B cell (primary cell): ENCODE measurements around the gene TMEM37. TPM values are rescaled to one million over a fixed set of nuclear protein-coding genes. Genes with fewer than 3 reads are reported as not detected.

Experiments
- ATAC-seq: fragments of 200-7000 bp; cut with Tn5 transposase; one replicate; pipeline ENCODE4 v1.10.0; 2021; ENCODE audit warnings: low read depth, mild to moderate bottlenecking, moderate number of reproducible peaks, moderate library complexity
- CTCF ChIA-PET: fragments of 350-600 bp; sonication (Branson Sonifier 250); formaldehyde crosslinking; loops from one replicate; lab custom pipeline; 2021; ENCODE audit warnings: antibody characterized with exemption, inconsistent platforms; lab: Charles Lee
- POLR2A ChIA-PET: fragments of 350-600 bp; sonication (Branson Sonifier 250); formaldehyde crosslinking; loops from one replicate; lab custom pipeline; 2021; ENCODE audit warnings: antibody characterized with exemption; lab: Charles Lee
- DNase-seq: peaks from one replicate; pipeline ENCODE4 v3.0.0; 2013
- H2AFZ ChIP-seq: 2 replicates; pipeline ENCODE4 v1.6.1; 2012; ENCODE audit warnings: mild to moderate bottlenecking, low read depth, low read length; ENCODE audit not compliant: insufficient read depth, poor library complexity, severe bottlenecking
- H3K27ac ChIP-seq, 2 donors: 1 replicate in 1 of 2; 2 replicates in 1 of 2; pipeline ENCODE4 v1.5.1; 2012 to 2013; ENCODE audit warnings: low read length in 2 of 2, mild to moderate bottlenecking in 2 of 2, moderate library complexity in 1 of 2
- H3K27me3 ChIP-seq, 4 experiments: fragments of 200-600 bp in 1 of 4; sonication (generic) in 1 of 4; replicated peaks in 1 of 4; 1 replicate in 2 of 4; 2 replicates in 2 of 4; pipeline versions ENCODE4 v1.6.1 to v1.7.0; 2013 to 2016; ENCODE audit warnings: low read length in 3 of 4, mild to moderate bottlenecking in 2 of 4, mixed read lengths in 1 of 4, moderate library complexity in 1 of 4; ENCODE audit not compliant: insufficient read depth in 4 of 4, control insufficient read depth in 3 of 4; ENCODE audit errors: control extremely low read depth in 1 of 4
- H3K36me3 ChIP-seq, 2 experiments: replicated peaks in 1 of 2; 1 replicate in 1 of 2; 2 replicates in 1 of 2; pipeline versions ENCODE4 v1.6.1 to v1.7.1; 2013; ENCODE audit warnings: low read length in 1 of 2; ENCODE audit not compliant: insufficient read depth in 2 of 2, control insufficient read depth in 1 of 2; ENCODE audit errors: control extremely low read depth in 1 of 2, extremely low read depth in 1 of 2
- H3K4me1 ChIP-seq, 2 donors: fragments of 200-600 bp in 1 of 2; sonication (generic) in 1 of 2; 1 replicate in 1 of 2; 2 replicates in 1 of 2; pipeline versions ENCODE4 v1.5.1 to v1.6.1; 2013 to 2017; ENCODE audit warnings: low read length in 2 of 2; ENCODE audit not compliant: control insufficient read depth in 2 of 2, insufficient read depth in 2 of 2
- H3K4me2 ChIP-seq: replicated peaks from 2 replicates; pipeline ENCODE3; 2012; ENCODE audit warnings: mild to moderate bottlenecking, low read depth, low read length; ENCODE audit not compliant: poor library complexity, severe bottlenecking
- H3K4me3 ChIP-seq, 5 experiments: fragments of 200-600 bp in 1 of 5; sonication (generic) in 1 of 5; 1 replicate in 3 of 5; 2 replicates in 2 of 5; pipeline versions ENCODE4 v1.5.1 to v1.7.0; 2011 to 2016; ENCODE audit warnings: low read length in 4 of 5, mild to moderate bottlenecking in 4 of 5, low read depth in 2 of 5, control low read depth in 1 of 5, moderate library complexity in 1 of 5; ENCODE audit not compliant: insufficient read depth in 1 of 5; ENCODE audit errors: control extremely low read depth in 1 of 5, extremely low read depth in 1 of 5
- H3K79me2 ChIP-seq: fragments of 200-600 bp; sonication (generic); one replicate; pipeline ENCODE4 v1.6.0; 2016; ENCODE audit warnings: low read length; ENCODE audit not compliant: control insufficient read depth, insufficient read depth
- H3K9ac ChIP-seq: fragments of 200-600 bp; sonication (generic); 2 replicates; pipeline ENCODE4 v1.6.1; 2017; ENCODE audit warnings: mild to moderate bottlenecking, low read length, moderate library complexity
- H3K9me3 ChIP-seq, 3 donors: one replicate each; pipeline versions ENCODE4 v1.6.1 to v1.7.1; 2013; ENCODE audit warnings: low read length in 2 of 3; ENCODE audit not compliant: control insufficient read depth in 2 of 3, insufficient read depth in 1 of 3; ENCODE audit errors: control extremely low read depth in 1 of 3
- H4K20me1 ChIP-seq: 2 replicates; pipeline ENCODE4 v1.6.0; 2012; ENCODE audit warnings: mild to moderate bottlenecking, low read length; ENCODE audit not compliant: insufficient read depth, control insufficient read depth, poor library complexity, severe bottlenecking
- H3K27ac Mint-ChIP-seq: one replicate; pipeline ENCODE4 v1.8.0; 2021; ENCODE audit warnings: mixed read lengths
- H3K27me3 Mint-ChIP-seq: one replicate; pipeline ENCODE4 v1.8.0; 2021; ENCODE audit warnings: mixed read lengths
- H3K4me1 Mint-ChIP-seq: one replicate; pipeline ENCODE4 v1.8.0; 2021; ENCODE audit warnings: mixed read lengths
- H3K4me3 Mint-ChIP-seq: one replicate; pipeline ENCODE4 v1.8.0; 2021; ENCODE audit warnings: mixed read lengths
- H3K9me3 Mint-ChIP-seq: one replicate; pipeline ENCODE4 v1.8.0; 2022; ENCODE audit warnings: mixed read lengths; ENCODE audit not compliant: insufficient read depth
- EZH2 ChIP-seq: IDR thresholded peaks from 2 replicates; pipeline ENCODE4 v1.6.1; 2012; ENCODE audit warnings: borderline replicate concordance, low read depth, mild to moderate bottlenecking, moderate library complexity, low read length; ENCODE audit not compliant: insufficient read depth, poor library complexity, severe bottlenecking
- WGBS: methylation state at CpG from one replicate; pipeline ENCODE4 v1.1.5; 2013; ENCODE audit warnings: missing lambda C conversion rate; ENCODE audit not compliant: insufficient coverage; 5-methylcytosine and 5-hydroxymethylcytosine counted together
- intact Hi-C: fragments of 100-400 bp; cut with micrococcal nuclease; formaldehyde crosslinking; loops from one replicate; pipeline ENCODE4 v1.10.0; 2022
- polyA plus RNA-seq: library from polyadenylated mRNA; depleted of rRNA; stranded (reverse); fragments of >200 nt; gene quantifications from 2 replicates; pipeline ENCODE4 v1.2.3, GENCODE V29; 2012
- total RNA-seq, 2 donors: library from RNA; stranded (reverse); fragments of 120-200 nt in 1 of 2; gene quantifications; 1 replicate in 1 of 2; 2 replicates in 1 of 2; pipeline versions ENCODE4 v1.2.3 to v1.2.4, GENCODE V29; 2013 to 2022
- TF ChIP-seq, protein P1 (sequence below): fragments of 200-600 bp; IDR thresholded peaks from one replicate; pipeline ENCODE4 v1.8.0; 2022; ENCODE audit warnings: antibody characterized with exemption, mild to moderate bottlenecking

Gene TMEM37
- total and polyA plus RNA-seq, 2 donors (not counting 1 experiment from before 2014, with no cell fraction given): not detected

DNA sequence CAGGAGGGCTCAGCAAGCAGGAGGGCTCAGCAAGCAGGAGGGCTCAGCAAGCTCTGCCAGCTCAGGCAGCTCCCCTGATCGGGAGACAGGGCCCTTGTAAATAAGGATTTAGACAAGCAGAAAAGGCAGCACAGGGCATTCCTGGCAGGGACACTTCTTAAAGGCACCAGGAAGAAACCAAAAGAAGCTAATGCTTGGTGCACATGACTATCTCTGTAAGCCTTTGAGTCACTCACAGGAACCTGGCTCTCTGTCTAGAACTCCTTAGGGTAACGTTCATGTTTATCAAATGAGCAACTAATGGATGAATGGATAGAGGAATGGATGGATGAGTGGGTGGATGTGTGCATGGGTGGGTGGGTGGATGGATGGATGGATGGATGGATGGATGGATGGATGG is 28.4 kb downstream of the TMEM37 start:
- Mint-ChIP-seq H3K27ac (no peak overlapping the region), H3K27me3 (peaks cover 14% of the 10 kb centered on the region), H3K9me3 (no peaks in the 10 kb centered on the region), H3K4me1 (no peaks in the 10 kb centered on the region), H3K4me3 (no peak overlapping the region)
- Histone ChIP-seq H3K4me3 (no peak overlapping the region), H4K20me1 (no peaks in the 10 kb centered on the region), H3K9ac (no peak overlapping the region), H3K9me3 (no peaks in the 10 kb centered on the region), H3K27ac (no peak overlapping the region), H2AFZ (no peak overlapping the region), H3K4me1 (no peaks in the 10 kb centered on the region), H3K27me3 (peaks cover 0 to 3% (median 1%) of the 10 kb centered on the region in 4 experiments), H3K79me2 (no peaks in the 10 kb centered on the region), H3K36me3 (no peaks in the 10 kb centered on the region), H3K4me2 (no peak overlapping the region)
- intact Hi-C loops: no loop called here
- WGBS: 93% methylated on average over 2 of the region's 2 CpGs
- CTCF ChIA-PET: no interaction called here
- DNase-seq: no peak
- TF ChIP-seq, protein P1, sequence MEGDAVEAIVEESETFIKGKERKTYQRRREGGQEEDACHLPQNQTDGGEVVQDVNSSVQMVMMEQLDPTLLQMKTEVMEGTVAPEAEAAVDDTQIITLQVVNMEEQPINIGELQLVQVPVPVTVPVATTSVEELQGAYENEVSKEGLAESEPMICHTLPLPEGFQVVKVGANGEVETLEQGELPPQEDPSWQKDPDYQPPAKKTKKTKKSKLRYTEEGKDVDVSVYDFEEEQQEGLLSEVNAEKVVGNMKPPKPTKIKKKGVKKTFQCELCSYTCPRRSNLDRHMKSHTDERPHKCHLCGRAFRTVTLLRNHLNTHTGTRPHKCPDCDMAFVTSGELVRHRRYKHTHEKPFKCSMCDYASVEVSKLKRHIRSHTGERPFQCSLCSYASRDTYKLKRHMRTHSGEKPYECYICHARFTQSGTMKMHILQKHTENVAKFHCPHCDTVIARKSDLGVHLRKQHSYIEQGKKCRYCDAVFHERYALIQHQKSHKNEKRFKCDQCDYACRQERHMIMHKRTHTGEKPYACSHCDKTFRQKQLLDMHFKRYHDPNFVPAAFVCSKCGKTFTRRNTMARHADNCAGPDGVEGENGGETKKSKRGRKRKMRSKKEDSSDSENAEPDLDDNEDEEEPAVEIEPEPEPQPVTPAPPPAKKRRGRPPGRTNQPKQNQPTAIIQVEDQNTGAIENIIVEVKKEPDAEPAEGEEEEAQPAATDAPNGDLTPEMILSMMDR: no peak
- TF ChIP-seq EZH2: no peak
- ATAC-seq: no peak
- POLR2A ChIA-PET: no interaction called here

DNA sequence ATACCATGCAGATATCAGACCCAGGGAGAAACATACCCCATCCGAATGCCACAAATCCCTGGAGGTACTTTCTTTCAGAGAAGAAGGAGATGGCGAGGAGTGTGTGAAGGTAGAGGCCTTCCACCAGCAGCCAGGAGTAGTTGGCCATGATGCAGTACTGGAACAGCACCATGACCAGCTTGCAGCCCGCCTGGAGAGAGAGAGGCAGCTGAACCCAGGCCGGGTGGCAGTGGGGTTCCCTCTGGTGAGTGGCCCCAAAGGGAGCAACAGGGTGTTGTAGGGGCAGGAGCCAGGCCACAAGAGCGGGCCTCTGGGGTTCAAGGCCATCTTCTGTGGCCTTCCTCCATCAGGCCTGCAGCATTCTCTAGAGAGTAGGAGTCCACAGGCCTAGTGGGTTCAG is 30.2 kb downstream of the TMEM37 start:
- ChIA-PET CTCF (interaction anchor here (0.5 kb wide), 1 partner anchor 11 kb away, joined by 3 read pairs; no protein-coding TSS in a partner anchor), POLR2A (no interaction called here)
- no peaks in the 10 kb centered on the region for H3K9me3 ChIP-seq
- H3K27ac Mint-ChIP-seq: no peak overlapping the region
- TF ChIP-seq EZH2: no peak
- TF ChIP-seq, protein P1: no peak
- peaks cover under 1% of the 10 kb centered on the region for H3K27me3 Mint-ChIP-seq
- no peak overlapping the region for H2AFZ ChIP-seq
- H3K9ac ChIP-seq: no peak overlapping the region
- H3K27me3 ChIP-seq: no peaks in the 10 kb centered on the region
- no peak overlapping the region for H3K4me3 ChIP-seq
- no peak overlapping the region for H3K27ac ChIP-seq
- no peaks in the 10 kb centered on the region for H3K79me2 ChIP-seq
- H4K20me1 ChIP-seq: no peaks in the 10 kb centered on the region
- no peak overlapping the region for H3K4me3 Mint-ChIP-seq
- 96% methylated on average over 4 of the region's 5 CpGs for WGBS
- DNase-seq (no peak), ATAC-seq (no peak)
- H3K4me2 ChIP-seq: no peak overlapping the region
- H3K36me3 ChIP-seq: no peaks in the 10 kb centered on the region
- intact Hi-C loops: no loop called here
- no peaks in the 10 kb centered on the region for H3K4me1 ChIP-seq
- no peaks in the 10 kb centered on the region for H3K9me3 Mint-ChIP-seq
- H3K4me1 Mint-ChIP-seq: no peaks in the 10 kb centered on the region
